ENCODE results near the gene DDN. TPM values are rescaled to one million over a fixed set of nuclear protein-coding genes. Genes with fewer than 3 reads are reported as not detected.

DDN gene
- total and polyA plus RNA-seq, 2 donors (not counting 3 experiments of a cell fraction or from before 2014, with no cell fraction given): 0.07 to 0.22 TPM

- CTCF ChIA-PET: interaction anchor here (0.8 to 2.6 kb wide), 8 partner anchors 11 to 108 kb away, joined by 3 to 16 read pairs (median 6); partner anchors contain the start of genes WNT1 and WNT10B
- DNase-seq (ENCODE audit: low read depth, low spot score): peak; percentile 40
- peak overlapping the region; percentile 42 for H3K4me2 ChIP-seq (ENCODE audit: insufficient read depth, low read length)
- H2AFZ ChIP-seq (ENCODE audit: low read depth, low read length): peak overlapping the region; percentile 71
- FAIRE-seq: peak; percentile 88
- TF ChIP-seq POLR2AphosphoS5 (IDR thresholded peaks at IDR 0.05; ENCODE audit: insufficient read depth, low read depth, low read length) (peak; percentile 37), POLR2A (IDR thresholded peaks at IDR 0.05; ENCODE audit: low read depth, low read length) (peak; percentile 50), GATA2 (IDR thresholded peaks at IDR 0.05; ENCODE audit: insufficient read depth, insufficient read length, low read depth, low read length) (no peak)
- POLR2A ChIA-PET: no interaction called here
- no peaks in the 10 kb centered on the region for H3K9me1 ChIP-seq (replicated peaks; ENCODE audit: control insufficient read depth, extremely low read depth, insufficient read depth, low read length)
- intact Hi-C loops (cut with micrococcal nuclease): no loop called here
- dilution Hi-C loops (cut with MboI; ENCODE audit: extremely low pct_ligation_motif_present, low sequenced_read_pairs): no loop called here
- no peaks in the 10 kb centered on the region for H3K36me3 ChIP-seq (ENCODE audit: control insufficient read depth in 2 of 2, extremely low read depth in 1 of 2, insufficient read depth in 2 of 2, low read length in 2 of 2)
- BruUV-seq (replicated peaks): no TSS peak
- H3K4me1 ChIP-seq (ENCODE audit: control insufficient read depth, extremely low read depth, insufficient read depth, low read length): peaks cover 20% of the 10 kb centered on the region
- no peak overlapping the region for H3K27ac ChIP-seq (ENCODE audit: insufficient read depth, low read depth, low read length)
- H3K79me2 ChIP-seq (ENCODE audit: control insufficient read depth, insufficient read depth, low read length): peaks cover 8% of the 10 kb centered on the region
- H3K4me3 ChIP-seq (replicated peaks in 1 of 3; ENCODE audit: insufficient read depth in 1 of 3, low read depth in 1 of 3, low read length in 3 of 3): no peak overlapping the region
- no peak overlapping the region for H3K9ac ChIP-seq (replicated peaks; ENCODE audit: extremely low read depth, insufficient read depth, low read length)
- peaks cover 5 to 6% of the 10 kb centered on the region in 2 experiments for H3K27me3 ChIP-seq (ENCODE audit: control insufficient read depth in 2 of 2, insufficient read depth in 2 of 2, low read length in 2 of 2)
- no peaks in the 10 kb centered on the region for H3K9me3 ChIP-seq (replicated peaks; ENCODE audit: control insufficient read depth, insufficient read depth, low read length)
- H4K20me1 ChIP-seq (replicated peaks; ENCODE audit: control insufficient read depth, extremely low read depth, insufficient read depth, low read length): no peaks in the 10 kb centered on the region
These were observed 37.8 kb downstream of the DDN start for GRCh38 chr12:48961331-48961730.

GRCh38 chr12:48960834-48961233 lies 38.3 kb downstream of the DDN start:
- Histone ChIP-seq H2AFZ (ENCODE audit: low read depth, low read length) (peak overlapping the region; percentile 71), H3K36me3 (ENCODE audit: control insufficient read depth in 2 of 2, extremely low read depth in 1 of 2, insufficient read depth in 2 of 2, low read length in 2 of 2) (no peaks in the 10 kb centered on the region), H3K4me2 (ENCODE audit: insufficient read depth, low read length) (no peak overlapping the region), H3K4me1 (ENCODE audit: control insufficient read depth, extremely low read depth, insufficient read depth, low read length) (peaks cover 24% of the 10 kb centered on the region), H3K27me3 (ENCODE audit: control insufficient read depth in 2 of 2, insufficient read depth in 2 of 2, low read length in 2 of 2) (peaks cover 5 to 6% of the 10 kb centered on the region in 2 experiments), H3K4me3 (replicated peaks in 1 of 3; ENCODE audit: insufficient read depth in 1 of 3, low read depth in 1 of 3, low read length in 3 of 3) (no peak overlapping the region), H3K9me1 (replicated peaks; ENCODE audit: control insufficient read depth, extremely low read depth, insufficient read depth, low read length) (no peaks in the 10 kb centered on the region), H3K79me2 (ENCODE audit: control insufficient read depth, insufficient read depth, low read length) (peaks cover 13% of the 10 kb centered on the region), H3K27ac (ENCODE audit: insufficient read depth, low read depth, low read length) (no peak overlapping the region), H3K9ac (replicated peaks; ENCODE audit: extremely low read depth, insufficient read depth, low read length) (no peak overlapping the region), H3K9me3 (replicated peaks; ENCODE audit: control insufficient read depth, insufficient read depth, low read length) (no peaks in the 10 kb centered on the region), H4K20me1 (replicated peaks; ENCODE audit: control insufficient read depth, extremely low read depth, insufficient read depth, low read length) (no peaks in the 10 kb centered on the region)
- no TSS peak for BruUV-seq (replicated peaks)
- dilution Hi-C loops (cut with MboI; ENCODE audit: extremely low pct_ligation_motif_present, low sequenced_read_pairs) (no loop called here), intact Hi-C loops (cut with micrococcal nuclease) (no loop called here)
- ChIA-PET CTCF (interaction anchor here (0.8 to 2.6 kb wide), 6 partner anchors 13 to 108 kb away, joined by 3 to 16 read pairs (median 8); partner anchors contain the start of gene WNT1), POLR2A (no interaction called here)
- FAIRE-seq (peak; percentile 15), DNase-seq (ENCODE audit: low read depth, low spot score) (no peak)
- TF ChIP-seq CTCF (IDR thresholded peaks at IDR 0.05; ENCODE audit: extremely low read depth in 1 of 2, insufficient read depth in 1 of 2, low read depth in 1 of 2, low read length in 2 of 2) (no peak), EZH2 (IDR thresholded peaks at IDR 0.05; ENCODE audit: borderline replicate concordance, low read depth, low read length, severe bottlenecking) (no peak), MAX (IDR thresholded peaks at IDR 0.05; ENCODE audit: insufficient read depth, insufficient read length) (no peak), FOS (IDR thresholded peaks at IDR 0.05; ENCODE audit: borderline replicate concordance, insufficient read depth, low read length) (no peak), MYC (IDR thresholded peaks at IDR 0.05; ENCODE audit: low read depth, low read length) (no peak), POLR2AphosphoS5 (IDR thresholded peaks at IDR 0.05; ENCODE audit: insufficient read depth, low read depth, low read length) (no peak), JUN (IDR thresholded peaks at IDR 0.05; ENCODE audit: borderline replicate concordance, insufficient read depth, insufficient read length, low read depth) (no peak), GATA2 (IDR thresholded peaks at IDR 0.05; ENCODE audit: insufficient read depth, insufficient read length, low read depth, low read length) (no peak), POLR2A (IDR thresholded peaks at IDR 0.05; ENCODE audit: low read depth, low read length) (no peak)

All from endothelial cell of umbilical vein (primary cell).